Neural progenitor cell (in vitro differentiated cells): Measurements from ENCODE around the gene PDE9A.

ENCODE experiments used
- CTCF ChIP-seq: fragments of 200-600 bp; sonication (generic); IDR thresholded peaks from 2 replicates; pipeline ENCODE4 v1.5.1; 2017; ENCODE audit warnings: antibody characterized with exemption, mild to moderate bottlenecking
- EZH2 ChIP-seq: fragments of 200-600 bp; sonication (generic); IDR thresholded peaks from 2 replicates; pipeline ENCODE4 v1.6.1; 2017; ENCODE audit warnings: antibody characterized with exemption, mild to moderate bottlenecking, moderate library complexity

DNA sequence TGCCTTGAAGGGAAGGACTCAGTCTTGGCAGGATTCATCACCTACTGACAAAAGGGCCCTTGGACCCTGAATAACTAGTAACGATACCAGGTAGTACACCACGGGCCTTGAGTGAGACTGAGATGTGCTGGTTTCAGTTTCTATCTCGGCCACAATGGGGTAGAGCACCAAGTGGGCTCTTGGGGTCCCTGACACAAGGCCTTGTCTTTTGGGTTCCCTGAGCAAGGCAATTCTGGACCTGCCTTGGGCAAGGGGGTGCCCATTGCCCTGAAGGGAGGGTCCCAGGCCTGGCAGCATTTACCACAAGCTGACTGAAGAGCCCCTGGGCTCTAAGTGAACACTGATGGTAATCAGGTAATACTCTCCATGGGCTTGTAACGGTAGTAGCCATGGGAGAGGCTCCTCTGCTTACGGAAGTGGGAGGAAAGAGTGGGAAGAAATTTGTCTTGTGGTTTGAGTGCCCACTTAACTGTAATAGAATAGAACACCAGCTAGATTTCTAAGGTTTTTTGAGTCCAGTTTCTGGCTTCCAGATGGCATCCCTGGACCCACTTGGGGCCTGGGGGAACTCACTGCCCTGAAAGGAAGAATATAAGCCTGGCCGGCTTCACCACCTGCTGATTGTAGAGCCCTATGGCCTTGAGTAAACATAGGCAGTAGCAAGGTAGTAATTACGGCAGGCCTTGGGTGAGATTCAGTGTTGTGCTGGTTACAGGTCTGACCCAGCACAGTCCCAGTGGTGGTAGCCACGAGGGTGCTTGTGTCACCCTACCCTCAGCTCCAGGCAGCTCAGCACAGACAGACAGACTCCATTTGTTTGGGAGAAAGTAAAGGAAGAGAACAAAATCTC lies 167.4 kb downstream of the PDE9A start:
- TF ChIP-seq CTCF (no peak), EZH2 (no peak)
